ENCODE data around the gene WASHC4. TPM values are rescaled to one million over a fixed set of nuclear protein-coding genes. Genes with fewer than 3 reads are reported as not detected.

WASHC4 gene
- total RNA-seq, 1 donor from 2014 or later: 66.7 TPM

DNA sequence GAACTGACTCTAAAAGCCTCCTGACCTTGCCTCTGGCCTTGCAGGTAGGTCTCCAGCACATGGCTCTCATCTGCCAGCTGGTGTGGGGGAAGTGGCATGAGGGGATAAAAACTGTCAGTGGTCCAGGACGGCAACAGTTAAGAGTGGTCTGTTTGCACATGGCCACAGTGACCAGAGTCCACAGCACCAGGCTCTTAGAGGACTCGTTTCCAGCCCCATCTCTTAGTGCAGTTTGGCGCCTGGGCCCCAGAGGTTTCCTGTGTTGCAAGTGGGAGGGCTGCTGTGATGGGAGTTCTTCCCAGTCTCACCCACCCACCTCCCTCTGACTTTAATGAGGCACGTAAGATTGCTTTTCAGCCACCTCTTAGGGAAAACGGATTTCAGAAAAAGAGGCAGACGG lies 91.4 kb downstream of the WASHC4 start:
- Histone ChIP-seq H3K9me3 (no peaks in the 10 kb centered on the region), H3K27me3 (no peaks in the 10 kb centered on the region), H3K4me3 (no peak overlapping the region), H3K4me1 (no peaks in the 10 kb centered on the region), H3K36me3 (peaks cover 83% of the 10 kb centered on the region), H3K27ac (no peak overlapping the region)
- intact Hi-C loops (cut with DNase I): no loop called here
- TF ChIP-seq CTCF (IDR thresholded peaks at IDR 0.05): no peak
- ATAC-seq: no peak
- DNase-seq: no peak

DNA sequence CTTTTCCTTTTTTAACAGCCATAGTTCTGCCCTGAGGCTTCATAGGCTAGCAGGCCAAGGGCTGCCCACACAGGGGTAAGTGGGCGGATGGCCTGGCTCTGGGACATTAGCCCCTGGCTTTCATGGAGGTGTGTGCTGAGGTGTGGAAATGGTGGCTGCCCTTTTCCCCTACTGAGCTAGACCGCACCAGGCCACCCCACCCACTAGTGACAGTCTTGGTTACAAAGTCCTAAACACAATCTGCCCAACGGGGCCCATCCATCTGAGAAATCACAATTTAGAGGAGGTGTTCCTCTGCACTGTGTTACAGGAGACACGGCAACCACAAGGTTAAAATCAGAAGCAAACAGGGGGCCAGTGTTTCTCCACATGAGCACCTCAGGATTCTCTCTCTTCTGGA lies 92.9 kb downstream of the WASHC4 start:
- H3K4me3 ChIP-seq: no peak overlapping the region
- no peaks in the 10 kb centered on the region for H3K4me1 ChIP-seq
- intact Hi-C loops (cut with DNase I): no loop called here
- peaks cover 83% of the 10 kb centered on the region for H3K36me3 ChIP-seq
- H3K27ac ChIP-seq: no peak overlapping the region
- no peak for TF ChIP-seq CTCF (IDR thresholded peaks at IDR 0.05)
- no peaks in the 10 kb centered on the region for H3K9me3 ChIP-seq
- ATAC-seq: no peak
- H3K27me3 ChIP-seq: no peaks in the 10 kb centered on the region
- no peak for DNase-seq

GRCh38 chr12:105201299-105201698 lies 93.8 kb downstream of the WASHC4 start:
- intact Hi-C loops (cut with DNase I): no loop called here
- Histone ChIP-seq H3K27me3 (no peaks in the 10 kb centered on the region), H3K4me1 (no peaks in the 10 kb centered on the region), H3K27ac (no peak overlapping the region), H3K36me3 (peaks cover 83% of the 10 kb centered on the region), H3K9me3 (no peaks in the 10 kb centered on the region), H3K4me3 (no peak overlapping the region)
- ATAC-seq (no peak), DNase-seq (no peak)
- TF ChIP-seq CTCF (IDR thresholded peaks at IDR 0.05): no peak

GRCh38 chr12:105202202-105202601 lies 94.7 kb downstream of the WASHC4 start:
- ATAC-seq: no peak
- intact Hi-C loops (cut with DNase I): no loop called here
- Histone ChIP-seq H3K36me3 (peaks cover 83% of the 10 kb centered on the region), H3K9me3 (no peaks in the 10 kb centered on the region), H3K27me3 (no peaks in the 10 kb centered on the region), H3K4me3 (no peak overlapping the region), H3K27ac (no peak overlapping the region), H3K4me1 (no peaks in the 10 kb centered on the region)
- DNase-seq: no peak
- no peak for TF ChIP-seq CTCF (IDR thresholded peaks at IDR 0.05)

- intact Hi-C loops (cut with DNase I): no loop called here
- Histone ChIP-seq H3K36me3 (peaks cover 81% of the 10 kb centered on the region), H3K9me3 (no peaks in the 10 kb centered on the region), H3K4me1 (no peaks in the 10 kb centered on the region), H3K4me3 (no peak overlapping the region), H3K27me3 (no peaks in the 10 kb centered on the region), H3K27ac (no peak overlapping the region)
- DNase-seq (no peak), ATAC-seq (no peak)
- TF ChIP-seq CTCF (IDR thresholded peaks at IDR 0.05): no peak
Measured at GRCh38 chr12:105204127-105204526, 96.6 kb downstream of the WASHC4 start.

DNA sequence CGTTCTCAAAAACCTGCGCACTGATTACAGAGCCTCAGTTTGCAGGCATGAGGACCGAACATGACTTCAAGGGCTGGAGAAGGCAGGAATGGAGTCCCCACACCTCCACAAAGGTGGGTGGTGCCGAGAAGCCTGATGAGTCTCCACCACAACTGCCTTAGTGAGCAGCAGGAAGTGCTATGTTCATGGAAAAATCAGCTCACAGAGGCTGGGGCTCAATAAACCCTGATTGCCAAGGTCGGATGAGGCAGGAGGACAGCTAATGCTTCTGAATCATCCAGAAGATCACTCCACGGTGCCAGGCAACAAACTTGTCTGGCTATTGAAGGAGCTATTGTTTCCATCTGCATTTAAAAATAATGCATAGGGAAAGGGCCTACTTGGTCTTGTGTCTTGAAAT lies 97.4 kb downstream of the WASHC4 start:
- H3K4me3 ChIP-seq: no peak overlapping the region
- peaks cover 81% of the 10 kb centered on the region for H3K36me3 ChIP-seq
- DNase-seq: no peak
- no peaks in the 10 kb centered on the region for H3K27me3 ChIP-seq
- no peaks in the 10 kb centered on the region for H3K4me1 ChIP-seq
- ATAC-seq: no peak
- intact Hi-C loops (cut with DNase I): no loop called here
- no peak for TF ChIP-seq CTCF (IDR thresholded peaks at IDR 0.05)
- H3K27ac ChIP-seq: no peak overlapping the region
- no peaks in the 10 kb centered on the region for H3K9me3 ChIP-seq
